AG04450 (cell line): ENCODE measurements around the gene MAGEF1. TPM values are rescaled to one million over a fixed set of nuclear protein-coding genes. Genes with fewer than 3 reads are reported as not detected.

Experiments used
- CTCF ChIA-PET: fragments of 300-600, 350-600 bp; formaldehyde crosslinking; extraction: SDS; loops from one replicate; lab custom pipeline; 2022; ENCODE audit warnings: antibody characterized with exemption, inconsistent platforms; lab: Charles Lee
- POLR2A ChIA-PET: fragments of 350-600 bp; formaldehyde crosslinking; extraction: SDS; loops from one replicate; lab custom pipeline; 2021; ENCODE audit warnings: antibody characterized with exemption, inconsistent platforms; lab: Yijun Ruan, JAX
- DNase-seq: peaks from one replicate; pipeline ENCODE4 v3.0.0-alpha.2; 2011; ENCODE audit warnings: low read depth, low spot score
- H3K27ac ChIP-seq: one replicate; pipeline ENCODE4 v1.5.1; 2012; ENCODE audit warnings: low read depth, low read length, control low read depth
- H3K27me3 ChIP-seq: one replicate; pipeline ENCODE4 v1.6.0; 2012; ENCODE audit warnings: low read length; ENCODE audit not compliant: control insufficient read depth, insufficient read depth
- H3K4me3 ChIP-seq: 2 replicates; pipeline ENCODE4 v1.5.1; 2011; ENCODE audit warnings: mild to moderate bottlenecking, low read depth, low read length, control low read depth
- H3K9me3 ChIP-seq: 2 replicates; pipeline ENCODE4 v1.5.1; 2012; ENCODE audit warnings: low read length; ENCODE audit not compliant: control insufficient read depth, insufficient read depth
- polyA plus RNA-seq: library from polyadenylated mRNA; depleted of rRNA; stranded (reverse); fragments of >200 nt; gene quantifications from 2 replicates; pipeline ENCODE4 v1.2.3, GENCODE V29; 2011
- TF ChIP-seq, protein P1 (sequence below): IDR thresholded peaks from 2 replicates; pipeline ENCODE4 v1.5.1; 2011; ENCODE audit warnings: low read depth, low read length, control low read depth, inconsistent platforms

MAGEF1 gene
- polyA plus RNA-seq, 1 experiment, result 23.4 TPM

DNA sequence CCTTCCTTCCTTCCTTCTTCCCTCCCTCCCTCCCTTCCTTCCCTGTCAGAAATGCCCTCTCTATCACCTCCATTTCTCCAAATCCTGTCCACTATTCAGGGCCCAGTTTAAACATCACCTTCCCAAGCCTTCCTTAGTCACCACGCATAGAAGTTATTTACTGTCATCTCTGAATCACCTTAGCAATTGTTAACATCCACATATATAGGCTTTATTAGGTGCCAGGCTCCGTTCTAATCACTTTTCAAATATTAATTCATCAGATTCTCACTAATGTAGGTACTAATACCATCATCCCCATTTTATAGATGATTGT lies 1.1 kb upstream of the MAGEF1 start:
- no peaks in the 10 kb centered on the region for H3K27me3 ChIP-seq
- H3K27ac ChIP-seq, result no peak overlapping the region
- CTCF ChIA-PET, result interaction anchor here (0.6 to 2.9 kb wide), 4 partner anchors 9 to 152 kb away, joined by 3 to 14 read pairs (median 4); partner anchors contain the start of gene EPHB3
- DNase-seq, result no peak
- no peak overlapping the region for H3K4me3 ChIP-seq
- TF ChIP-seq, protein P1, sequence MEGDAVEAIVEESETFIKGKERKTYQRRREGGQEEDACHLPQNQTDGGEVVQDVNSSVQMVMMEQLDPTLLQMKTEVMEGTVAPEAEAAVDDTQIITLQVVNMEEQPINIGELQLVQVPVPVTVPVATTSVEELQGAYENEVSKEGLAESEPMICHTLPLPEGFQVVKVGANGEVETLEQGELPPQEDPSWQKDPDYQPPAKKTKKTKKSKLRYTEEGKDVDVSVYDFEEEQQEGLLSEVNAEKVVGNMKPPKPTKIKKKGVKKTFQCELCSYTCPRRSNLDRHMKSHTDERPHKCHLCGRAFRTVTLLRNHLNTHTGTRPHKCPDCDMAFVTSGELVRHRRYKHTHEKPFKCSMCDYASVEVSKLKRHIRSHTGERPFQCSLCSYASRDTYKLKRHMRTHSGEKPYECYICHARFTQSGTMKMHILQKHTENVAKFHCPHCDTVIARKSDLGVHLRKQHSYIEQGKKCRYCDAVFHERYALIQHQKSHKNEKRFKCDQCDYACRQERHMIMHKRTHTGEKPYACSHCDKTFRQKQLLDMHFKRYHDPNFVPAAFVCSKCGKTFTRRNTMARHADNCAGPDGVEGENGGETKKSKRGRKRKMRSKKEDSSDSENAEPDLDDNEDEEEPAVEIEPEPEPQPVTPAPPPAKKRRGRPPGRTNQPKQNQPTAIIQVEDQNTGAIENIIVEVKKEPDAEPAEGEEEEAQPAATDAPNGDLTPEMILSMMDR, result no peak
- H3K9me3 ChIP-seq, result no peaks in the 10 kb centered on the region; the same call in 1 of the 2 replicates
- POLR2A ChIA-PET, result interaction anchor here (2.6 kb wide), 1 partner anchor 24 kb away, joined by 27 read pairs; no protein-coding TSS in a partner anchor

DNA sequence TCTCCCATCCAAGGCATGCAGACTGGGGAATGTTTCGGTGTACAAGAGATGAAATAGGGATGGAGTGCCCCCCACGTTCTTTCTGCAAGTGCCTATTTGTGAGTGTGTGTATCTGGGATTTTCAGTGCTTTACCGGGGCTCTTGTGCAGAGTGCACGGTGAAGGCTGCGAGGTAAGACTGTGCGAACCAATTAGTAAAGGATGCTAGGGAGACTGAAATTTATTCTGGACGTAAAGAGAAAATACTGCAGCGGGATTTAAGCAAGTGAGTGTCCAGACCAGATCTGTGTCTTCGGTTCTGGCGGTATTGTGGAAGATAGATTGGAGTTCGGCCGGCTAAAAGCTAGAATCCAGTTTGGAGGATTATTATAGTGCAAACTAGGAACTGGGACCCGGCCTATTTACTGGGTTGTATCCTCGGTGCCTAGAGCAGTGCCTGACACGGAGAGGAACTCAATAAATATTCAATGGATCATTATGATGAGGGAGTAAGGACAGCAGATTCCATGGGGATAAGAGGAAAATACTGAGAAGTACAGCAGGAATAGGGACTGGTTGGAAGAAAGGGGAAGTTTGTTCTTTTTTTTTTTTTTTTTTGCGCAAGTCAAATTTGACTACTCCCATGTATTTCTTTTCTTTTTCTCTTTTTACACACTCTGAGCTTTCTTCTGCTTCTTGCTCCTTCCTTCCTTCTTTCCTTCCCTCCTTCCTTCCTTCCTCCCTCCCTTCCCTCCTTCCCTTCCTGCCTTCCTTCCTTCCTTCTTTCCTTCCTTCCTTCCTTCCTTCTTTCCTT lies 580 bp upstream of the MAGEF1 start:
- peaks cover under 1% of the 10 kb centered on the region for H3K9me3 ChIP-seq
- TF ChIP-seq, protein P1, result no peak
- no peak for DNase-seq
- H3K27me3 ChIP-seq, result no peaks in the 10 kb centered on the region
- ChIA-PET CTCF (interaction anchor here (0.6 to 2.9 kb wide), 4 partner anchors 8 to 151 kb away, joined by 3 to 14 read pairs (median 4); partner anchors contain the start of gene EPHB3), POLR2A (interaction anchor here (0.7 to 2.6 kb wide), 8 partner anchors 14 to 1265 kb away, joined by 3 to 27 read pairs (median 5); no protein-coding TSS in a partner anchor)
- H3K27ac ChIP-seq, result peak overlapping the region; percentile 65
- peak overlapping the region; percentile 81 for H3K4me3 ChIP-seq

DNA sequence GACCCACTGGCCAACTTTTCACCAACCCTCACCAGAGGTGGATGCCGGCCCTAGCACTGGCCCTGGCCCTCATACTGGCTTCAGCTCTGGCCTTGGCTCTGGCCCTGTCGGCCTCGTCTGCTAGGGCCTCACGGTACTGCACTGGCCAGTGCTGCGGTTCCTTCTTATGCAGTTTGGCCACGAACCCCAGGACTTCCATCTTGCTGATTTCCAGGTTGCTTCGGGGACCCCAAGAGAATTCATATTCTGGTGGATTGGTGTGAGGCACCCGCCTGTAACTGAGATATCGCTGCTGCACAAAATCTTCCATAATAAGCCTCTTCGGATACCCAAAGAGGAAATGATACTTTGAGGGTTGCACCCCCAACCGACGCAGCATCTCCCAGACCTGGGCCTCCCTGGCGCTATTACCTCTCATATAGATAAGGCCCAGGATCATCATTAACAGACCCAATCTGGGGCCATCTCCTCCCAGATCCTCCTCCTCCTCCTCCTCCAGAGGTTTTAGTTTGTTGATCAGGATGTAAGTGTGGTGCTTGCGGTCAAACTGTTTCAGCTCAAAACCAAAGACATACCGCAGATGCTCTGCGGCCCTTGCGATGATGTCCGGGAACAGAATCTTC lies 883 bp downstream of the MAGEF1 start:
- TF ChIP-seq, protein P1, result no peak
- Histone ChIP-seq H3K27ac (peak overlapping the region; percentile 89), H3K27me3 (no peaks in the 10 kb centered on the region), H3K9me3 (peaks cover 9% of the 10 kb centered on the region), H3K4me3 (peak overlapping the region; percentile 81)
- ChIA-PET CTCF (interaction anchor here (0.5 to 1.2 kb wide), 4 partner anchors 14 to 68 kb away, joined by 3 read pairs; no protein-coding TSS in a partner anchor), POLR2A (interaction anchor here (0.8 to 2.6 kb wide), 9 partner anchors 15 to 150 kb away, joined by 3 to 27 read pairs (median 5); no protein-coding TSS in a partner anchor)
- DNase-seq, result no peak

DNA sequence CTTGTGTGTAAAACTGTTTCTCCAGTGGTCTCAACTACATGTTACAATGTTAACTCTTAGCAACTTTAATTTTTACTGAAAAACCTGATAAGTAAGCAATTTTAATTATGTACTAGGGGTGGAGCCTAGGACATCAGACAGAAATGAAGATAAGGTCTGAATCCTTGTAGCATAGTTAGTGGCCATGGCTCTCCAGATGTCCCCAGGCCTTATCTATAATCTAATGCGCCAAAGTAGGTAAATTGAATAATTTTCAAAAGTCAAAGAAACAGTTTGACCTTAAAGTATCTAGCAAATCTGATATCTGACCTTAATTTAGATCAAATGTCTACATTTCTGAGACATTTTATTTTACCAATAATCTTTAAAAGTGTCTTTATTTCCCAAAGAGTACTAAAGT lies 8.2 kb downstream of the MAGEF1 start:
- CTCF ChIA-PET, result interaction anchor here (0.8 kb wide), 1 partner anchor 75 kb away, joined by 4 read pairs; no protein-coding TSS in a partner anchor
- Histone ChIP-seq H3K9me3 (peaks cover 9% of the 10 kb centered on the region; the same call in 1 of the 2 replicates), H3K27me3 (no peaks in the 10 kb centered on the region), H3K27ac (no peak overlapping the region), H3K4me3 (no peak overlapping the region)
- POLR2A ChIA-PET, result no interaction called here
- TF ChIP-seq, protein P1, result no peak
- DNase-seq, result no peak
